Subcutaneous abdominal adipose tissue (tissue), 5 donors: Measurements from ENCODE around the gene HLA-DMA.

Experiments
- H3K27ac ChIP-seq: one replicate; pipeline ENCODE4 v1.7.0; 2013; ENCODE audit warnings: low read depth, mild to moderate bottlenecking, inconsistent platforms, low read length, moderate library complexity
- H3K27me3 ChIP-seq, 5 donors: one replicate each; pipeline ENCODE4 v1.7.0; 2013; ENCODE audit warnings: low read length in 5 of 5, inconsistent platforms in 1 of 5; ENCODE audit not compliant: control insufficient read depth in 5 of 5, insufficient read depth in 4 of 5
- H3K36me3 ChIP-seq, 5 donors: one replicate each; pipeline ENCODE4 v1.7.0; 2013; ENCODE audit warnings: low read length in 5 of 5; ENCODE audit not compliant: control insufficient read depth in 5 of 5, insufficient read depth in 5 of 5
- H3K4me1 ChIP-seq, 5 donors: one replicate each; pipeline ENCODE4 v1.7.0; 2013; ENCODE audit warnings: low read length in 5 of 5, mild to moderate bottlenecking in 3 of 5, moderate library complexity in 1 of 5; ENCODE audit not compliant: control insufficient read depth in 5 of 5, insufficient read depth in 5 of 5
- H3K4me3 ChIP-seq, 5 donors: one replicate each; pipeline ENCODE4 v1.7.0; 2013; ENCODE audit warnings: low read length in 5 of 5, low read depth in 1 of 5
- H3K9ac ChIP-seq, 5 donors: one replicate each; pipeline ENCODE4 v1.7.0; 2013; ENCODE audit warnings: low read length in 5 of 5, mild to moderate bottlenecking in 4 of 5, moderate library complexity in 3 of 5
- H3K9me3 ChIP-seq, 5 donors: one replicate each; pipeline ENCODE4 v1.7.0; 2013; ENCODE audit warnings: low read length in 5 of 5; ENCODE audit not compliant: control insufficient read depth in 5 of 5
- donor health status: healthy.
- donor health status: healthy.
- donor health status: healthy.
- donor health status: healthy.
- donor health status: healthy.

HLA-DMA gene

GRCh38 chr6:32954986-32955802, 2.3 kb upstream of the HLA-DMA start:
- H3K9ac ChIP-seq: no peak overlapping the region
- peaks cover 2 to 51% (median 28%) of the 10 kb centered on the region in 5 donors for H3K4me1 ChIP-seq
- H3K36me3 ChIP-seq: peaks cover 0 to under 1% (median 0%) of the 10 kb centered on the region in 5 donors
- H3K27ac ChIP-seq: no peak overlapping the region
- H3K4me3 ChIP-seq: no peak overlapping the region
- no peaks in the 10 kb centered on the region for H3K27me3 ChIP-seq
- H3K9me3 ChIP-seq: no peaks in the 10 kb centered on the region

GRCh38 chr6:32954267-32954666, 1.4 kb upstream of the HLA-DMA start:
- Histone ChIP-seq H3K4me3 (no peak overlapping the region), H3K9ac (no peak overlapping the region), H3K9me3 (no peaks in the 10 kb centered on the region), H3K4me1 (peaks cover 2 to 59% (median 30%) of the 10 kb centered on the region in 5 donors), H3K27me3 (no peaks in the 10 kb centered on the region), H3K27ac (no peak overlapping the region), H3K36me3 (peaks cover 0 to 5% (median 3%) of the 10 kb centered on the region in 5 donors)

GRCh38 chr6:32953775-32954174, 878 bp upstream of the HLA-DMA start:
- H3K36me3 ChIP-seq: peaks cover 0 to 9% (median 3%) of the 10 kb centered on the region in 5 donors
- no peaks in the 10 kb centered on the region for H3K27me3 ChIP-seq
- peaks cover 2 to 64% (median 30%) of the 10 kb centered on the region in 5 donors for H3K4me1 ChIP-seq
- no peaks in the 10 kb centered on the region for H3K9me3 ChIP-seq
- H3K27ac ChIP-seq: no peak overlapping the region
- H3K4me3 ChIP-seq: no peak overlapping the region
- no peak overlapping the region for H3K9ac ChIP-seq

GRCh38 chr6:32950449-32950848, 2.4 kb downstream of the HLA-DMA start:
- H3K36me3 ChIP-seq: peaks cover 0 to 10% (median 3%) of the 10 kb centered on the region in 5 donors
- no peaks in the 10 kb centered on the region for H3K27me3 ChIP-seq
- H3K9ac ChIP-seq: no peak overlapping the region
- peak overlapping the region in 2 of 5 donors; percentile 19 to 35 for H3K4me3 ChIP-seq
- no peak overlapping the region for H3K27ac ChIP-seq
- peaks cover 0 to 3% (median 0%) of the 10 kb centered on the region in 5 donors for H3K9me3 ChIP-seq
- H3K4me1 ChIP-seq: peaks cover 2 to 52% (median 16%) of the 10 kb centered on the region in 5 donors

GRCh38 chr6:32950010-32950409, 2.9 kb downstream of the HLA-DMA start:
- peaks cover 0 to 10% (median 3%) of the 10 kb centered on the region in 5 donors for H3K36me3 ChIP-seq
- H3K9ac ChIP-seq: no peak overlapping the region
- H3K4me3 ChIP-seq: no peak overlapping the region
- H3K4me1 ChIP-seq: peaks cover 2 to 51% (median 16%) of the 10 kb centered on the region in 5 donors
- H3K9me3 ChIP-seq: peaks cover 0 to 3% (median 0%) of the 10 kb centered on the region in 5 donors
- H3K27me3 ChIP-seq: no peaks in the 10 kb centered on the region
- no peak overlapping the region for H3K27ac ChIP-seq

GRCh38 chr6:32949113-32949512, 3.8 kb downstream of the HLA-DMA start:
- no peak overlapping the region for H3K9ac ChIP-seq
- no peak overlapping the region for H3K27ac ChIP-seq
- H3K27me3 ChIP-seq: no peaks in the 10 kb centered on the region
- peaks cover 2 to 53% (median 19%) of the 10 kb centered on the region in 5 donors for H3K4me1 ChIP-seq
- no peak overlapping the region for H3K4me3 ChIP-seq
- peaks cover 0 to 3% (median 0%) of the 10 kb centered on the region in 5 donors for H3K9me3 ChIP-seq
- peaks cover 0 to 10% (median 3%) of the 10 kb centered on the region in 5 donors for H3K36me3 ChIP-seq

GRCh38 chr6:32947552-32948465, 5.1 kb downstream of the HLA-DMA start:
- no peak overlapping the region for H3K4me3 ChIP-seq
- H3K9ac ChIP-seq: no peak overlapping the region
- H3K9me3 ChIP-seq: peaks cover 0 to 3% (median 0%) of the 10 kb centered on the region in 5 donors
- no peak overlapping the region for H3K27ac ChIP-seq
- H3K27me3 ChIP-seq: no peaks in the 10 kb centered on the region
- H3K36me3 ChIP-seq: peaks cover 0 to 10% (median 3%) of the 10 kb centered on the region in 5 donors
- H3K4me1 ChIP-seq: peaks cover 0 to 49% (median 15%) of the 10 kb centered on the region in 5 donors

GRCh38 chr6:32946893-32947292, 6.0 kb downstream of the HLA-DMA start:
- H3K36me3 ChIP-seq: peaks cover 0 to 10% (median 3%) of the 10 kb centered on the region in 5 donors
- H3K4me1 ChIP-seq: peaks cover 0 to 48% (median 6%) of the 10 kb centered on the region in 5 donors
- H3K9ac ChIP-seq: no peak overlapping the region
- H3K9me3 ChIP-seq: peaks cover 0 to 3% (median 0%) of the 10 kb centered on the region in 5 donors
- H3K27me3 ChIP-seq: no peaks in the 10 kb centered on the region
- no peak overlapping the region for H3K27ac ChIP-seq
- H3K4me3 ChIP-seq: no peak overlapping the region

DNA sequence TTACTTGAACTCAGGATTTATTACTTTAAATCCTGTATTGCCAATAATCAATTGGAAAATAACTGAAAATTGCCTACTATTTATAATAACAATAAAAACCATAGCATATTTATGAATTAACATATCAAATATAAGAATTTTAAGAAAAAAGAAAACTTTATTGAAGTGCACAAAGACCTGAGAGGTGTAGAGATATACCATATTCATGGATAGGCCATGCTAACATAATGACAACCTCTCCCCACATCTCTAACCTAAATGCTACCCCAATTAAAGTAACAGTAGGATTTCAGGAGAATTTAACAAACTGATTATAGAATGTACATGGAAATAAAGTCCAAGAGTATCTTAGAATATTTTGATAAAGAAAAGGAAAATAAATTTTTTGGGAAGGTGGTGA, 6.9 kb downstream of the HLA-DMA start:
- Histone ChIP-seq H3K9me3 (peaks cover 0 to 3% (median 0%) of the 10 kb centered on the region in 5 donors), H3K36me3 (peaks cover 0 to 10% (median 3%) of the 10 kb centered on the region in 5 donors), H3K9ac (no peak overlapping the region), H3K4me1 (peaks cover 0 to 48% (median 12%) of the 10 kb centered on the region in 5 donors), H3K4me3 (no peak overlapping the region), H3K27me3 (no peaks in the 10 kb centered on the region), H3K27ac (no peak overlapping the region)
